Hippocampal formation (tissue), 2 donors: ENCODE data around the gene SECISBP2.
"Not testable (repeated sequence)": the region's sequence is repeated elsewhere in the genome, so short reads cannot be mapped to it uniquely, and the experiment has no call there.

Experiments
- DNase-seq, 2 donors: peaks; one replicate each; lab custom pipeline; 2025; lab: John Stamatoyannopoulos, UW

SECISBP2 gene

GRCh38 chr9:89309608-89310474 lies 8.5 kb upstream of the SECISBP2 start:
- peak in 1 of 2 donors; percentile 30 for DNase-seq

GRCh38 chr9:89310475-89311345 lies 7.6 kb upstream of the SECISBP2 start, which contains the start of gene CKS2:
CKS2 (plus strand) TSS chr9:89311195; CDS start chr9:89311293, 98 bp downstream.
- DNase-seq: peak; percentile 99

GRCh38 chr9:89311346-89312221 lies 6.7 kb upstream of the SECISBP2 start:
- no peak for DNase-seq

- no peak for DNase-seq
Measured at GRCh38 chr9:89312222-89312571, 6.1 kb upstream of the SECISBP2 start.

GRCh38 chr9:89313842-89314241 lies 4.5 kb upstream of the SECISBP2 start:
- no peak for DNase-seq

- no peak for DNase-seq
Measured at GRCh38 chr9:89314955-89315354, 3.3 kb upstream of the SECISBP2 start.

- DNase-seq: no peak
Measured at GRCh38 chr9:89315482-89315881, 2.8 kb upstream of the SECISBP2 start.

GRCh38 chr9:89317282-89317681 lies 1.0 kb upstream of the SECISBP2 start:
- DNase-seq: no peak

GRCh38 chr9:89319015-89319905 lies 960 bp downstream of the SECISBP2 start:
- DNase-seq: no peak

- no peak for DNase-seq
Measured at GRCh38 chr9:89323390-89323789, 5.1 kb downstream of the SECISBP2 start.

- no peak for DNase-seq
Measured at GRCh38 chr9:89325733-89326132, 7.4 kb downstream of the SECISBP2 start.

GRCh38 chr9:89328064-89328463 lies 9.8 kb downstream of the SECISBP2 start:
- DNase-seq: no peak

- no peak for DNase-seq
Measured at GRCh38 chr9:89329917-89330316, 11.6 kb downstream of the SECISBP2 start.

- no peak for DNase-seq
Measured at GRCh38 chr9:89330513-89330912, 12.2 kb downstream of the SECISBP2 start.

GRCh38 chr9:89339807-89340206 lies 21.5 kb downstream of the SECISBP2 start:
- DNase-seq: no peak

GRCh38 chr9:89340332-89340731 lies 22.0 kb downstream of the SECISBP2 start:
- DNase-seq: no peak

GRCh38 chr9:89342213-89342612 lies 23.9 kb downstream of the SECISBP2 start:
- no peak for DNase-seq

- DNase-seq: no peak
Measured at GRCh38 chr9:89342948-89343347, 24.6 kb downstream of the SECISBP2 start.

- DNase-seq: not testable (repeated sequence)
Measured at GRCh38 chr9:89343812-89344211, 25.5 kb downstream of the SECISBP2 start.

- DNase-seq: no peak
Measured at GRCh38 chr9:89345476-89345875, 27.2 kb downstream of the SECISBP2 start.

GRCh38 chr9:89346696-89347095 lies 28.4 kb downstream of the SECISBP2 start:
- no peak for DNase-seq
